ENCODE results near the gene LPAR1.

GRCh38 chr9:110999379-110999778 is 38.9 kb downstream of the LPAR1 start:
- TF ChIP-seq CTCF (IDR thresholded peaks at IDR 0.05) (no peak), POLR2A (IDR thresholded peaks at IDR 0.05) (no peak)

Measured in heart left ventricle (tissue), 13 donors.